ENCODE data around the gene GBP1.
A peak's percentile ranks its signal among the peaks of the same experiment; 100 is the strongest.
"Not testable (repeated sequence)": the region's sequence is repeated elsewhere in the genome, so short reads cannot be mapped to it uniquely, and the experiment has no call there.

Gene GBP1

DNA sequence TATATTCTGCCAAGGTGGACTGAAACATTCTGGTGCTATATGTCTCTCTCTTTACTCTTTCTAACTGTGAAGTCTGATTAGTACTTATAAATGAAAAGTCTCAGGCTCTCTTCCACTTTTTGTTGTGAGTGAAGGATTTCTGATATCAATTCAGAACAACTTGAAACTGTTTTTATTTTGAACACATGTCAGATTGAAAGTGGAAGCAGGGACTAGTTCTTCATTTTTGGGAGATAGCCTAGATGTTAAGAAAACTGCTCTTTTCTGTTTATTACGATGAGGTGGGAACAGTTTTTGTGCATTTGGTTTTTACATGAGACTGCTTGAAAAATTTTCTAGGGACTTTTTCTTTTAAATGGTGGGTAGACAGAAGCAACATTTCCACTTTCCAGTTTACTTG is 27.8 kb downstream of the GBP1 start:
- no peak for DNase-seq (ENCODE audit: low read depth)
- TF ChIP-seq, protein P1, sequence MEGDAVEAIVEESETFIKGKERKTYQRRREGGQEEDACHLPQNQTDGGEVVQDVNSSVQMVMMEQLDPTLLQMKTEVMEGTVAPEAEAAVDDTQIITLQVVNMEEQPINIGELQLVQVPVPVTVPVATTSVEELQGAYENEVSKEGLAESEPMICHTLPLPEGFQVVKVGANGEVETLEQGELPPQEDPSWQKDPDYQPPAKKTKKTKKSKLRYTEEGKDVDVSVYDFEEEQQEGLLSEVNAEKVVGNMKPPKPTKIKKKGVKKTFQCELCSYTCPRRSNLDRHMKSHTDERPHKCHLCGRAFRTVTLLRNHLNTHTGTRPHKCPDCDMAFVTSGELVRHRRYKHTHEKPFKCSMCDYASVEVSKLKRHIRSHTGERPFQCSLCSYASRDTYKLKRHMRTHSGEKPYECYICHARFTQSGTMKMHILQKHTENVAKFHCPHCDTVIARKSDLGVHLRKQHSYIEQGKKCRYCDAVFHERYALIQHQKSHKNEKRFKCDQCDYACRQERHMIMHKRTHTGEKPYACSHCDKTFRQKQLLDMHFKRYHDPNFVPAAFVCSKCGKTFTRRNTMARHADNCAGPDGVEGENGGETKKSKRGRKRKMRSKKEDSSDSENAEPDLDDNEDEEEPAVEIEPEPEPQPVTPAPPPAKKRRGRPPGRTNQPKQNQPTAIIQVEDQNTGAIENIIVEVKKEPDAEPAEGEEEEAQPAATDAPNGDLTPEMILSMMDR (IDR thresholded peaks at IDR 0.05; ENCODE audit: control insufficient read depth, insufficient read depth, low read depth, low read length, missing control alignments): no peak
- no peak overlapping the region for H3K4me3 ChIP-seq (ENCODE audit: control insufficient read depth, low read depth, low read length)

- TF ChIP-seq, protein P1 (IDR thresholded peaks at IDR 0.05; ENCODE audit: control insufficient read depth, insufficient read depth, low read depth, low read length, missing control alignments): no peak
- DNase-seq (ENCODE audit: low read depth): no peak
- H3K4me3 ChIP-seq (ENCODE audit: control insufficient read depth, low read depth, low read length): no peak overlapping the region
Observed at GRCh38 chr1:89035080-89035479, 29.9 kb downstream of the GBP1 start.

- not testable (repeated sequence) for H3K4me3 ChIP-seq (ENCODE audit: control insufficient read depth, low read depth, low read length); DNase-seq (ENCODE audit: low read depth)
Observed at GRCh38 chr1:89034004-89034403, 31.0 kb downstream of the GBP1 start.

DNA sequence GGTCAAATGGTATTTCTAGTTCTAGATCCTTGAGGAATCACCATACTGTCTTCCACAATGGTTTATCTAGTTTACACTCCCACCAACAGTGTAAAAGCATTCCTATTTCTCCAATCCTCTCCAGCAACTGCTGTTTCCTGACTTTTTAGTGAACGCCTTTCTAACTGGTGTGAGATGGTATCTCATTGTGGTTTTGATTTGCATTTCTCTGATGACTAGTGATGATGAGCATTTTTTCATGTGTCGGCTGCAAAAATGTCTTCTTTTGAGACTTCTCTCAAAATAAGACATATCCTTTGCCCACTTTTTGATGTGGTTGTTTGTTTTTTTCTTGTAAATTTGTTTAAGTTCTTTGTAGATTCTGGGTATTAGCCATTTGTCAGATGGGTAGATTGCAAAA is 36.0 kb downstream of the GBP1 start:
- not testable (repeated sequence) for H3K4me3 ChIP-seq (ENCODE audit: control insufficient read depth, low read depth, low read length); DNase-seq (ENCODE audit: low read depth)

GRCh38 chr1:89025928-89026327 is 39.1 kb downstream of the GBP1 start:
- TF ChIP-seq, protein P1 (IDR thresholded peaks at IDR 0.05; ENCODE audit: control insufficient read depth, insufficient read depth, low read depth, low read length, missing control alignments): no peak
- no peak for DNase-seq (ENCODE audit: low read depth)
- no peak overlapping the region for H3K4me3 ChIP-seq (ENCODE audit: control insufficient read depth, low read depth, low read length)

- H3K4me3 ChIP-seq (ENCODE audit: control insufficient read depth, low read depth, low read length): no peak overlapping the region
- TF ChIP-seq, protein P1 (IDR thresholded peaks at IDR 0.05; ENCODE audit: control insufficient read depth, insufficient read depth, low read depth, low read length, missing control alignments): no peak
- no peak for DNase-seq (ENCODE audit: low read depth)
Observed at GRCh38 chr1:89023026-89023425, 42.0 kb downstream of the GBP1 start.

GRCh38 chr1:89022167-89022959 is 42.6 kb downstream of the GBP1 start, which contains the start of gene GBP3:
Gene GBP3 (minus strand): TSS chr1:89022866. CDS start chr1:89020721, 2,145 bp downstream.
- H3K4me3 ChIP-seq (ENCODE audit: control insufficient read depth, low read depth, low read length): peak within 1 kb of the TSS; percentile 56
- TF ChIP-seq, protein P1 (IDR thresholded peaks at IDR 0.05; ENCODE audit: control insufficient read depth, insufficient read depth, low read depth, low read length, missing control alignments): no peak
- DNase-seq (ENCODE audit: low read depth): peak; percentile 43

GRCh38 chr1:89018318-89018717 is 46.7 kb downstream of the GBP1 start:
- DNase-seq (ENCODE audit: low read depth); H3K4me3 ChIP-seq (ENCODE audit: control insufficient read depth, low read depth, low read length): not testable (repeated sequence)
